ENCODE data around the gene C1QTNF6.
"Not testable (repeated sequence)": the region's sequence is repeated elsewhere in the genome, so short reads cannot be mapped to it uniquely, and the experiment has no call there.

DNA sequence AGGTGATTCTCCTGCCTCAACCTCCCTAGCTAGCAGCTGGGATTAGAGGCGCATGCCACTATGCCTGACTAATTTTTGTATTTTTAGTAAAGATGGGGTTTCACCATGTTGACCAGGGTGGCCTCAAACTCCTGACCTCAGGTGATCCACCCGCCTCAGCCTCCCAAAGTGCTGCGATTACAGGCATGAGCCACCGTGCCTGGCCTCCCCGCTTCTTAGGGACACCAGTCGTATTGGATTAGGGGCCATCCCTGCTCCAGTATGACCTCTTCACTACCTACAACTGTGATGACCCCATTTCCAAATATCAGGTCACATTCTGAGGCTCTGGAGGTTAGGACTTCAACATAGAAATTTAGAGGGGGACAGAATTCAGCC, 13.4 kb upstream of the C1QTNF6 start:
- TF ChIP-seq, protein P1, sequence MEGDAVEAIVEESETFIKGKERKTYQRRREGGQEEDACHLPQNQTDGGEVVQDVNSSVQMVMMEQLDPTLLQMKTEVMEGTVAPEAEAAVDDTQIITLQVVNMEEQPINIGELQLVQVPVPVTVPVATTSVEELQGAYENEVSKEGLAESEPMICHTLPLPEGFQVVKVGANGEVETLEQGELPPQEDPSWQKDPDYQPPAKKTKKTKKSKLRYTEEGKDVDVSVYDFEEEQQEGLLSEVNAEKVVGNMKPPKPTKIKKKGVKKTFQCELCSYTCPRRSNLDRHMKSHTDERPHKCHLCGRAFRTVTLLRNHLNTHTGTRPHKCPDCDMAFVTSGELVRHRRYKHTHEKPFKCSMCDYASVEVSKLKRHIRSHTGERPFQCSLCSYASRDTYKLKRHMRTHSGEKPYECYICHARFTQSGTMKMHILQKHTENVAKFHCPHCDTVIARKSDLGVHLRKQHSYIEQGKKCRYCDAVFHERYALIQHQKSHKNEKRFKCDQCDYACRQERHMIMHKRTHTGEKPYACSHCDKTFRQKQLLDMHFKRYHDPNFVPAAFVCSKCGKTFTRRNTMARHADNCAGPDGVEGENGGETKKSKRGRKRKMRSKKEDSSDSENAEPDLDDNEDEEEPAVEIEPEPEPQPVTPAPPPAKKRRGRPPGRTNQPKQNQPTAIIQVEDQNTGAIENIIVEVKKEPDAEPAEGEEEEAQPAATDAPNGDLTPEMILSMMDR (conservative IDR thresholded peaks at IDR 0.05 in 1 of 2, IDR thresholded peaks at IDR 0.05 in 1 of 2; ENCODE audit: extremely low read depth in 1 of 2, insufficient read depth in 1 of 2, low read depth in 1 of 2, low read length in 2 of 2) = not testable (repeated sequence)
- not testable (repeated sequence) for TF ChIP-seq EZH2 (IDR thresholded peaks at IDR 0.05; ENCODE audit: borderline replicate concordance, low read length)
